HepG2 (cell line): ENCODE data around the gene NAA38. TPM values are rescaled to one million over a fixed set of nuclear protein-coding genes. Genes with fewer than 3 reads are reported as not detected.
A peak's percentile ranks its signal among the peaks of the same experiment; 100 is the strongest.

Experiments used
- IKZF1 ChIP-seq: fragments of 450-650 bp; IDR thresholded peaks from 2 replicates; pipeline ENCODE4 v1.7.1; 2016
- IKZF4 ChIP-seq: sonication (generic); formaldehyde crosslinking; IDR thresholded peaks from 2 replicates; pipeline ENCODE4 v1.5.1; 2020; ENCODE audit warnings: borderline replicate concordance, mild to moderate bottlenecking, low read depth, missing genetic modification reagents; ENCODE audit errors: not compliant biosample characterization
- KMT2B ChIP-seq: IDR thresholded peaks from 2 replicates; pipeline ENCODE4 v1.6.1; 2016; ENCODE audit warnings: missing genetic modification reagents, missing compliant biosample characterization
- MIER2 ChIP-seq: IDR thresholded peaks from 2 replicates; pipeline ENCODE4 v1.6.1; 2016; ENCODE audit warnings: missing biosample characterization, missing genetic modification reagents
- MTERF4 ChIP-seq: sonication (generic); formaldehyde crosslinking; IDR thresholded peaks from 2 replicates; pipeline ENCODE4 v1.8.0; 2023; ENCODE audit warnings: mild to moderate bottlenecking, missing genetic modification reagents
- NFKBIZ ChIP-seq: IDR thresholded peaks from 2 replicates; pipeline ENCODE4 v1.6.1; 2018; ENCODE audit warnings: missing genetic modification reagents, missing compliant biosample characterization
- PAF1 ChIP-seq: IDR thresholded peaks from 2 replicates; pipeline ENCODE4 v1.6.1; 2016; ENCODE audit warnings: missing genetic modification reagents, missing compliant biosample characterization
- PCBP1 ChIP-seq: fragments of 200-400 bp; formaldehyde crosslinking; IDR thresholded peaks from 2 replicates; pipeline ENCODE4 v1.6.1; 2017; ENCODE audit warnings: mild to moderate bottlenecking, low read depth, low read length, borderline replicate concordance
- PRDM10 ChIP-seq: sonication (generic); formaldehyde crosslinking; IDR thresholded peaks from 2 replicates; pipeline ENCODE4 v1.4.0; 2020; ENCODE audit warnings: low read depth, missing genetic modification reagents
- PTBP1 ChIP-seq: fragments of 200-400 bp; formaldehyde crosslinking; IDR thresholded peaks from 2 replicates; pipeline ENCODE4 v1.6.1; 2018; ENCODE audit warnings: low read length, low read depth; ENCODE audit not compliant: poor library complexity, severe bottlenecking
- RNF219 ChIP-seq: sonication (generic); formaldehyde crosslinking; IDR thresholded peaks from 2 replicates; pipeline ENCODE4 v1.5.0; 2020; ENCODE audit warnings: mild to moderate bottlenecking, missing genetic modification reagents
- SNAI1 ChIP-seq: sonication (generic); formaldehyde crosslinking; IDR thresholded peaks from 2 replicates; pipeline ENCODE4 v1.5.0; 2020; ENCODE audit warnings: mild to moderate bottlenecking, missing genetic modification reagents, borderline replicate concordance
- STAG1 ChIP-seq: sonication (generic); formaldehyde crosslinking; IDR thresholded peaks from 2 replicates; pipeline ENCODE4 v1.4.0; 2020; ENCODE audit warnings: missing genetic modification reagents
- ZNF230 ChIP-seq: sonication (generic); formaldehyde crosslinking; IDR thresholded peaks from 2 replicates; pipeline ENCODE4 v1.4.0; 2020; ENCODE audit warnings: mild to moderate bottlenecking, missing genetic modification reagents
- ZNF232 ChIP-seq: sonication (generic); formaldehyde crosslinking; IDR thresholded peaks from 2 replicates; pipeline ENCODE4 v1.4.0; 2020; ENCODE audit warnings: missing genetic modification reagents, borderline replicate concordance
- ZNF260 ChIP-seq: sonication (generic); formaldehyde crosslinking; IDR thresholded peaks from 2 replicates; pipeline ENCODE4 v1.4.0; 2020; ENCODE audit warnings: missing genetic modification reagents, low read depth, mild to moderate bottlenecking, borderline replicate concordance
- ZNF326 ChIP-seq: sonication (generic); formaldehyde crosslinking; IDR thresholded peaks from 2 replicates; pipeline ENCODE4 v1.4.0; 2020; ENCODE audit warnings: missing genetic modification reagents, borderline replicate concordance
- ZNF530 ChIP-seq: sonication (generic); formaldehyde crosslinking; IDR thresholded peaks from 2 replicates; pipeline ENCODE4 v1.5.0; 2020; ENCODE audit warnings: low read depth, mild to moderate bottlenecking, missing genetic modification reagents
- ZNF558 ChIP-seq: sonication (generic); formaldehyde crosslinking; IDR thresholded peaks from 2 replicates; pipeline ENCODE4 v1.9.0; 2022; ENCODE audit warnings: mild to moderate bottlenecking, missing genetic modification reagents, borderline replicate concordance
- ZNF746 ChIP-seq: sonication (generic); formaldehyde crosslinking; IDR thresholded peaks from 2 replicates; pipeline ENCODE4 v1.8.0; 2022; ENCODE audit warnings: mild to moderate bottlenecking, missing genetic modification reagents
- ZNF839 ChIP-seq: sonication (generic); formaldehyde crosslinking; IDR thresholded peaks from 2 replicates; pipeline ENCODE4 v1.4.0; 2020; ENCODE audit warnings: missing genetic modification reagents, mild to moderate bottlenecking, borderline replicate concordance
- polyA plus RNA-seq, 8 experiments: library from polyadenylated mRNA; depleted of rRNA in 3 of 8; stranded (reverse) in 7 of 8; unstranded in 1 of 8; fragments of >200 nt; fragmentation: Illumina TruSeq in 4 of 8; extraction: Trizol in 4 of 8; gene quantifications; 2 replicates each; pipeline versions ENCODE4 v1.2.1 to v1.2.3, GENCODE V29; 2011 to 2016; ENCODE audit warnings: low read depth in 4 of 8, missing spikeins in 1 of 8, mixed read lengths in 1 of 8; ENCODE audit not compliant: insufficient read depth in 1 of 8
- total RNA-seq, 5 experiments: library from RNA; depleted of rRNA; stranded (reverse); fragments of >200 nt; fragmentation: Illumina TruSeq; extraction: Trizol; gene quantifications; 2 replicates each; pipeline ENCODE4 v1.2.3, GENCODE V29; 2016; ENCODE audit warnings: low read depth in 1 of 5
- TF ChIP-seq, protein P1 (sequence below): IDR thresholded peaks from 2 replicates; pipeline ENCODE4 v1.6.1; 2016; ENCODE audit warnings: missing compliant biosample characterization, missing genetic modification reagents, borderline replicate concordance

NAA38 gene
- total and polyA plus RNA-seq, 2 of the 13 experiments (the other 11 are each of a cell fraction or from before 2014, with no cell fraction given): 46.9 to 91.6 TPM

DNA sequence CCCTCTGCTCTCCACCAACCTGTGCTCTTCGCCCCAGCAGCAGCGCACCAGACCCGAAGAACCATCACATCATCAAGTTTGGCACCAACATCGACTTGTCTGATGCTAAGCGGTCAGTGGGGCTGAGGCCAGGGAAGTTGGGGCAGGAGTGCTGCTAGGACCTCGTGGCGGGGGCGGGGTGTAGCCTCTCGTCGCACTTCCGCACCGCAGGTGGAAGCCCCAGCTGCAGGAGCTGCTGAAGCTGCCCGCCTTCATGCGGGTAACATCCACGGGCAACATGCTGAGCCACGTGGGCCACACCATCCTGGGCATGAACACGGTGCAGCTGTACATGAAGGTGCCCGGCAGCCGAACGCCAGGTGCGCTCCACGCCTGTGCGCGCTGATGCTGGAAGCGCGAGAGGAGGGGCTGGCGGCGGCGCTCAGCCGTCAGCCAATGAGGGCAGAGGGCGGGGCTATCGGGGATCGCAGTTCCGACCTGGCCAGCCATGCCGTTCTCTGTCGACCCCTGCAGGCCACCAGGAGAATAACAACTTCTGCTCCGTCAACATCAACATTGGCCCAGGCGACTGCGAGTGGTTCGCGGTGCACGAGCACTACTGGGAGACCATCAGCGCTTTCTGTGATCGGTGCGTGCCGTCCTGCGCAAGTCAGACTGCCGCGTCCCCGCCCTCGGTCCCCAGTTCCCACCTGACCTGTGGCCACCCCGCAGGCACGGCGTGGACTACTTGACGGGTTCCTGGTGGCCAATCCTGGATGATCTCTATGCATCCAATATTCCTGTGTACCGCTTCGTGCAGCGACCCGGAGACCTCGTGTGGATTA lies 5.7 kb downstream of the NAA38 start (continued):
- TF ChIP-seq ZNF232 (CRISPR knock-in tag): no peak
- TF ChIP-seq STAG1 (CRISPR knock-in tag): peak; percentile 93
- no peak; the same call in 1 of the 2 replicates for TF ChIP-seq PAF1
- TF ChIP-seq PTBP1: no peak
- no peak for TF ChIP-seq PRDM10 (CRISPR knock-in tag)
- no peak for TF ChIP-seq ZNF260
- no peak for TF ChIP-seq IKZF1
- TF ChIP-seq ZNF558 (CRISPR knock-in tag): no peak
- TF ChIP-seq, protein P1, sequence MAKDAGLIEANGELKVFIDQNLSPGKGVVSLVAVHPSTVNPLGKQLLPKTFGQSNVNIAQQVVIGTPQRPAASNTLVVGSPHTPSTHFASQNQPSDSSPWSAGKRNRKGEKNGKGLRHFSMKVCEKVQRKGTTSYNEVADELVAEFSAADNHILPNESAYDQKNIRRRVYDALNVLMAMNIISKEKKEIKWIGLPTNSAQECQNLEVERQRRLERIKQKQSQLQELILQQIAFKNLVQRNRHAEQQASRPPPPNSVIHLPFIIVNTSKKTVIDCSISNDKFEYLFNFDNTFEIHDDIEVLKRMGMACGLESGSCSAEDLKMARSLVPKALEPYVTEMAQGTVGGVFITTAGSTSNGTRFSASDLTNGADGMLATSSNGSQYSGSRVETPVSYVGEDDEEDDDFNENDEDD: peak; percentile 24; the same call in 1 of the 2 replicates
- no peak for TF ChIP-seq IKZF4 (CRISPR knock-in tag)
- no peak for TF ChIP-seq MIER2 (CRISPR knock-in tag)
- no peak for TF ChIP-seq KMT2B (CRISPR knock-in tag)
- no peak for TF ChIP-seq ZNF230 (CRISPR knock-in tag)
- TF ChIP-seq NFKBIZ: 0 out of 2 replicates have a peak, but pooled peaks have one; percentile 48
- TF ChIP-seq SNAI1: no peak
- TF ChIP-seq PCBP1: no peak
- TF ChIP-seq ZNF746 (CRISPR knock-in tag): no peak
- TF ChIP-seq ZNF530: no peak
- no peak for TF ChIP-seq ZNF326 (CRISPR knock-in tag)
- TF ChIP-seq MTERF4 (CRISPR knock-in tag): no peak
- TF ChIP-seq ZNF839: no peak; the same call in 1 of the 2 replicates
- no peak for TF ChIP-seq RNF219 (CRISPR knock-in tag)
